Thyroid gland (tissue), 4 donors: Measurements from ENCODE around the gene GPR132. TPM values are rescaled to one million over a fixed set of nuclear protein-coding genes. Genes with fewer than 3 reads are reported as not detected.
"Not testable (repeated sequence)": the region's sequence is repeated elsewhere in the genome, so short reads cannot be mapped to it uniquely, and the experiment has no call there.

Source experiments
- DNase-seq, 2 donors: peaks; one replicate each; pipeline ENCODE4 v3.0.0-alpha.2; 2019
- H3K27ac ChIP-seq, 3 donors: fragments of 200-600 bp; sonication (generic); 1 replicate in 2 of 3; 2 replicates in 1 of 3; pipeline ENCODE4 v1.5.1; 2016 to 2019; ENCODE audit warnings: mild to moderate bottlenecking in 1 of 3, moderate library complexity in 1 of 3
- H3K27me3 ChIP-seq: fragments of 200-600 bp; sonication (generic); one replicate; pipeline ENCODE4 v1.5.1; 2019
- H3K36me3 ChIP-seq, 2 donors: fragments of 200-600 bp; sonication (generic); one replicate each; pipeline ENCODE4 v1.5.1; 2016 to 2019
- H3K4me1 ChIP-seq, 2 donors: fragments of 200-600 bp; sonication (generic); one replicate each; pipeline ENCODE4 v1.5.1; 2017 to 2019
- H3K4me3 ChIP-seq, 3 donors: fragments of 200-600 bp; sonication (generic); replicated peaks in 1 of 3; 1 replicate in 2 of 3; 2 replicates in 1 of 3; pipeline ENCODE4 v1.5.1; 2016; ENCODE audit warnings: mild to moderate bottlenecking in 1 of 3
- H3K9me3 ChIP-seq: fragments of 200-600 bp; sonication (generic); one replicate; pipeline ENCODE4 v1.5.1; 2017
- POLR2A ChIP-seq, 2 donors: fragments of 450-650 bp; IDR thresholded peaks; one replicate each; pipeline ENCODE4 v1.6.1; 2017; ENCODE audit warnings: antibody characterized with exemption in 2 of 2, mild to moderate bottlenecking in 2 of 2, moderate library complexity in 1 of 2
- WGBS, 2 donors: methylation state at CpG; one replicate each; pipeline ENCODE4 v1.1.5; 2017; 5-methylcytosine and 5-hydroxymethylcytosine counted together
- intact Hi-C: fragments of 100-400 bp; cut with DNase I; formaldehyde crosslinking; loops from one replicate; pipeline ENCODE4 v1.15.1; 2023
- total RNA-seq, 4 donors: library from RNA; depleted of rRNA; stranded (reverse); fragments of >200 nt; gene quantifications; one replicate each; pipeline ENCODE4 v1.2.3, GENCODE V29; 2016
- TF ChIP-seq, protein P1 (sequence below), 6 experiments: fragments of 200-600 bp in 3 of 6; fragments of 450-650 bp in 3 of 6; sonication (generic) in 3 of 6; IDR thresholded peaks; one replicate each; pipeline ENCODE4 v1.5.1; 2016 to 2019; ENCODE audit warnings: antibody characterized with exemption in 6 of 6, mild to moderate bottlenecking in 2 of 6, inconsistent platforms in 1 of 6, moderate library complexity in 1 of 6

GPR132 gene
- total RNA-seq = 1 to 10 TPM; 1.0 to 4.6 (median 2.1) TPM

DNA sequence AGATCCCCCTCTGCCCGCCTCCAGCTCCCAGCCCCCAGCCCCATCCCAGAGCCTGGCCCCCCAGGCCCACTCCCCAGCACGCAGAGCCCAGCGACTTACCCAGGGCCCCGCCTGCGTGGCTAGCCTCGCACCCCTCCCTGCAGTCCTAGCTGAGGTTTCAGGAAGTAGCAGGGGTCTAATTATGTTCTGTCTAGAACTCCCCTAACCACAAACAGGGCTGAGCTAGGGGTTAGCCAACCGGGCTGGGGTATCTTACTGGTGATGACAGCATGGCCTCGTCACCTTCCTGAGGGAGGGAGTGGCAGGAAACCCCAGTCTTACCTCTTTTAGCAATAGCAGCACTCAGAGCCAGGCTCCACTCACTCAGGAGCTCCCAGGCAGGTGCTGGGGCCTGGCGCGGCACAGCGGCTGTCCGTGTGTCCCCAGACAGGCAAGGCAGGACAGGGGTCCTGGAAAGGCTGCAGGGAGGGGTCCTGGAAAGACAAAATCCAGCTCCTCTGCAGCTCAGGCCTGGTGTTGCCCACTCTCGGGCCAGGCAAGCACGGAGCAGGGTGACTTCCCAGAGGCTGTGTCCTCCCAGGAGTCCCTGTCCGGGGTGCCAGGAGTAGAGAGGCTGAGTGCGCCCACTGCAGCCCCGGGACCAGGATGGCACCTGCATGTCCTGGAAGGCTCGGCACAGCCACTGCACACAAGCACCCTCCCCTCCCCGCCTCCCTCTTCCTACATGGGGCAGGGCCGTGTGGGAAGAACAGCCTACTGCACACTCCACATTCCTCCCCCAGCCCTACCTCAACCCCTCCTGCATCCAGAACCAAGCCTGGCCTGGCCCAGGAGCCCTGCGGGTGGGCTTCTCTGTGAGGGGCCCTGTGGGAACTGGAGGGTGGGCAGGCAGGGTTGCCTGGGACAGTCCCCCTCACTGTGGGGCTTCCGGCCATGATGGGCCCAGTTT lies at the start of gene GPR132:
TSS of gene GPR132 (minus strand) at position 151 of the 949 bp plus-strand sequence. CDS start 10,010 bp downstream, outside the sequence.
- DNase-seq = peak; percentile 52 to 60
- no peaks in the 10 kb centered on the region for H3K27me3 ChIP-seq
- peak within 1 kb of the TSS; percentile 64 to 85 (median 70) for H3K27ac ChIP-seq
- intact Hi-C loops = no loop called here
- no peak within 1 kb of the TSS for H3K4me3 ChIP-seq
- no peaks in the 10 kb centered on the region for H3K36me3 ChIP-seq
- peaks cover 27 to 52% of the 10 kb centered on the region in 2 donors for H3K4me1 ChIP-seq
- TF ChIP-seq, protein P1, sequence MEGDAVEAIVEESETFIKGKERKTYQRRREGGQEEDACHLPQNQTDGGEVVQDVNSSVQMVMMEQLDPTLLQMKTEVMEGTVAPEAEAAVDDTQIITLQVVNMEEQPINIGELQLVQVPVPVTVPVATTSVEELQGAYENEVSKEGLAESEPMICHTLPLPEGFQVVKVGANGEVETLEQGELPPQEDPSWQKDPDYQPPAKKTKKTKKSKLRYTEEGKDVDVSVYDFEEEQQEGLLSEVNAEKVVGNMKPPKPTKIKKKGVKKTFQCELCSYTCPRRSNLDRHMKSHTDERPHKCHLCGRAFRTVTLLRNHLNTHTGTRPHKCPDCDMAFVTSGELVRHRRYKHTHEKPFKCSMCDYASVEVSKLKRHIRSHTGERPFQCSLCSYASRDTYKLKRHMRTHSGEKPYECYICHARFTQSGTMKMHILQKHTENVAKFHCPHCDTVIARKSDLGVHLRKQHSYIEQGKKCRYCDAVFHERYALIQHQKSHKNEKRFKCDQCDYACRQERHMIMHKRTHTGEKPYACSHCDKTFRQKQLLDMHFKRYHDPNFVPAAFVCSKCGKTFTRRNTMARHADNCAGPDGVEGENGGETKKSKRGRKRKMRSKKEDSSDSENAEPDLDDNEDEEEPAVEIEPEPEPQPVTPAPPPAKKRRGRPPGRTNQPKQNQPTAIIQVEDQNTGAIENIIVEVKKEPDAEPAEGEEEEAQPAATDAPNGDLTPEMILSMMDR (IDR thresholded peaks at IDR 0.05) = no peak
- TF ChIP-seq POLR2A (IDR thresholded peaks at IDR 0.05) = peak in 1 of 2 donors; percentile 30
- no peaks in the 10 kb centered on the region for H3K9me3 ChIP-seq
- 60 to 61% methylated on average over 9 to 17 of the region's 22 CpGs for WGBS, 2 donors

- H3K27me3 ChIP-seq, H3K4me1 ChIP-seq, H3K27ac ChIP-seq, DNase-seq, H3K9me3 ChIP-seq, H3K36me3 ChIP-seq, H3K4me3 ChIP-seq, intact Hi-C loops: not testable (repeated sequence)
- 94 to 95% methylated on average over 8 of the region's 8 CpGs for WGBS, 2 donors
Observed at GRCh38 chr14:105109243-105109642, 44.0 kb upstream of the GPR132 start.

DNA sequence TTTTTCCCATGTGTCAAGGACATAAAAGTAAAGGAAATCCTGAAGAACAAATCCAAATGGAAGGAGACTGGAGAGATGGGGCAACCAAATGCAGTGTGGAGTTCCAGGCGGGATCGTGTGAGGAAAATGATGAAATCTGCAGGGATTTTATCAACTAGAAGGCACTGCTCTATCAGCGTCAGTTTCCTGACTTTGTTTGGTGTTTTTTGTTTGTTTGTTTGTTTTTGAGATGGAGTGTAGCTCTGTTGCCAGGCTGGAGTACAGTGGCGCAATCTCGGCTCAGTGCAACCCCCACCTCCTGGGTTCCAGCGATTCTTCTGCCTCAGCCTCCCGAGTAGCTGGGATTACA lies 43.3 kb upstream of the GPR132 start:
- Histone ChIP-seq H3K4me3 (no peak overlapping the region), H3K9me3 (no peaks in the 10 kb centered on the region), H3K4me1 (no peaks in the 10 kb centered on the region), H3K27ac (no peak overlapping the region), H3K27me3 (no peaks in the 10 kb centered on the region), H3K36me3 (no peaks in the 10 kb centered on the region)
- intact Hi-C loops = no loop called here
- DNase-seq = no peak
- WGBS, 2 donors = 80 to 82% methylated on average over 7 of the region's 7 CpGs
- TF ChIP-seq, protein P1 (IDR thresholded peaks at IDR 0.05) = no peak
- no peak for TF ChIP-seq POLR2A (IDR thresholded peaks at IDR 0.05)

GRCh38 chr14:105107781-105108515 lies 42.7 kb upstream of the GPR132 start:
- no peak overlapping the region for H3K27ac ChIP-seq
- H3K36me3 ChIP-seq = no peaks in the 10 kb centered on the region
- no peak for DNase-seq
- no peaks in the 10 kb centered on the region for H3K9me3 ChIP-seq
- intact Hi-C loops = no loop called here
- TF ChIP-seq, protein P1 (IDR thresholded peaks at IDR 0.05) = no peak
- no peak for TF ChIP-seq POLR2A (IDR thresholded peaks at IDR 0.05)
- no peaks in the 10 kb centered on the region for H3K27me3 ChIP-seq
- 70 to 72% methylated on average over 9 of the region's 9 CpGs for WGBS, 2 donors
- no peak overlapping the region for H3K4me3 ChIP-seq
- H3K4me1 ChIP-seq = no peaks in the 10 kb centered on the region

- no peak overlapping the region for H3K27ac ChIP-seq
- no peak overlapping the region for H3K4me3 ChIP-seq
- H3K27me3 ChIP-seq = no peaks in the 10 kb centered on the region
- 92 to 93% methylated on average over 6 to 7 of the region's 7 CpGs for WGBS, 2 donors
- no peaks in the 10 kb centered on the region for H3K36me3 ChIP-seq
- DNase-seq = no peak
- no peaks in the 10 kb centered on the region for H3K9me3 ChIP-seq
- no peaks in the 10 kb centered on the region for H3K4me1 ChIP-seq
- TF ChIP-seq, protein P1 (IDR thresholded peaks at IDR 0.05) = no peak
- no peak for TF ChIP-seq POLR2A (IDR thresholded peaks at IDR 0.05)
- intact Hi-C loops = no loop called here
Observed at GRCh38 chr14:105107351-105107750, 42.1 kb upstream of the GPR132 start.
